Right renal cortex interstitium (tissue), 3 donors: ENCODE data around the gene PKP1. TPM values are rescaled to one million over a fixed set of nuclear protein-coding genes. Genes with fewer than 3 reads are reported as not detected.

ENCODE experiments used
- DNase-seq, 3 donors: peaks; one replicate each; pipeline ENCODE4 v3.0.0-alpha.2; 2013; ENCODE audit warnings: low read depth in 3 of 3, low spot score in 2 of 3
- polyA plus RNA-seq, 3 donors: library from polyadenylated mRNA; unstranded; fragments of 120-200 nt; gene quantifications; one replicate each; pipeline ENCODE4 v1.2.1, GENCODE V29; 2013; ENCODE audit not compliant: insufficient read length in 3 of 3

Gene PKP1
- polyA plus RNA-seq, 3 donors, result 0.10 to 0.12 (median 0.11) TPM

GRCh38 chr1:201304126-201304525 lies 20.8 kb downstream of the PKP1 start:
- DNase-seq, result no peak

DNA sequence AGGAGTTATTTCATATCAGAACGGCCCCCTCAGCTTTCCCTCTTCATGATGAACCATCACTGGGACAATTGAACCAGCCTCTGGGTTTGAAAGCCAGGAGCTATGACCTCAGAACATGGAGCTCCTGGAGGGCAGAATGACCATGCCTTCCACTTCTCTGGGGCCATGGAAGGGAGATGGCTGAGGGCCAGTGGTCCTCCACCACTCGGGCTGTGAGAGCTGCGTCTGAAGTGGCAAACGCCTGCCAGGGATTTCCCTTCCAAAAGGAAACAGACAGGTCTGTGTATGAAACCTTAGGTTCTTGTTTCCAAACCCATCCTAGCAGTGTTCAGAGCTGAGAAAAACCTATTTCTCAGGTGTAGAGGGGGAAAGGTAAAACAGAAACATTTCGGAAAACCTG lies 22.5 kb downstream of the PKP1 start:
- DNase-seq, result no peak

- no peak for DNase-seq
These were observed 23.9 kb downstream of the PKP1 start for GRCh38 chr1:201307231-201307630.

DNA sequence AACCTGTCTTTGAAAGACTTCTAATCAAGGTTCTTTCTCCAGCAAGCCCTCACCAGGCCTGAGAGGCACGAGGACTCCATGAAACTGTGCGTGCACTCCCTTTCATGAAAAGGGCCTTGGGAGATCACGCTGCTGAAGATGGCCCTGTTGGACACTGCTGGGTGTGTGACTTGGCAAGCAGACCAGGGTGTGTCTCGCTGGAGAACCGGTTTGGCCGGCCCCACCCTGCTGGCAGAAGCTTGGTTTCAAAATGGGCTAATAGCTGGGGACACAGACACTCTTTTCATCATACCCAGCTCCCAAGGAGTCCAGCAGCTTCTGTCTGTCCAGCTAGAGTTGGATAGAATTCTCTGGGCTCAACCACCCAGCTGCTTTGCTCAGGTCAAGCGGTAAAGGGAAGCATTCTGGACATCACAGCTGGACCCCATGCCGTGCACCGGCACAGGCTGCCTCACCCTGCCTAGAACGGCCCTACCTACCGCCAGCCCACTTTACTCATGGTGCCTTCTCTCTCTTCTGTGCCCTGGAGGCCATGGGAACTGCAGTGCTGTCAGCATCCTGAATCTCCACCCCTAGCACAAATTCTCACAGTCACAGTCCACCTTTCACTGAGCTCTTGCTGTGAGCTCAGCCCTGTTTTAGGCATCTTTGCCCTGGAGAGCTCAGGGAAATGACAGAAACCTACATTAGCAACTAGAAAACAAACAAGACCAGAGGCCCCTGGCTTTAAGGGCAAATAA lies 24.6 kb downstream of the PKP1 start:
- DNase-seq, result no peak

GRCh38 chr1:201309416-201309815 lies 26.1 kb downstream of the PKP1 start:
- peak in 2 of 3 donors; percentile 42 to 53 for DNase-seq

DNA sequence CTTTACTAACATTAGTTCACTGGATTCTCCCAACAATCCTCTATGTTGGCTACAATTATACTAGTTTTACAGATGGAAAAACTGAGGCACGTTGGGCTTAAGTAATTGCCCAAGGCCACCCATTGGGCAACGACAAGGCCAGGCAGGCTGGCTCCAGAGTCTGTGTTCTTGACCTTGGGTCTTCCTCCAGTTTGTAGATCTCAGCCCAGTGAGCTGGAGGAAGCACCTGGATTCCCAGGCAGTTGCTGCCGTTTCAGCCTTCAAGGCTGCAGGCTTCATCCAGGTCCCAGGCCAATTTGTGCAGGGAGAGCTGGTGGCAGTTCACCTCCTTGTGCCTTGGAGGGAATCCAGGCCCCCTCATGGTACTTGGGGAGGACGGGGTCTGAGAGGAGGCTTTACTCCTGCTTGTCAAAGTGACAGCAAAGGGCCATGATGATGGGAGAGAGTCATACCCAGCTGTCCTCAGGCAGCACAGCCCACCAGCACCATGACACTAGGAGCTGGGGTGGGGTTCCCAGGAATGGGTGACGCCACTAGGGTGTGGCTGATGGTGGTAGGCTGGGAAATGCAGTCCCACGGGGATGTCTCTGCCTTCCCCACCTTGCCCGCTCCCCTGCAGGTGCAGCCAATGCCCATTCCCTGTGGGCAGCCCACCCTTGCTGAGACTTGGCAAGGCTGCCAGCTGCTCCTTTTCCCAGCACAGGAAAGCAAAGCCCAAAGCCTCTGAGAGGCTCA lies 27.1 kb downstream of the PKP1 start:
- DNase-seq, result no peak

DNA sequence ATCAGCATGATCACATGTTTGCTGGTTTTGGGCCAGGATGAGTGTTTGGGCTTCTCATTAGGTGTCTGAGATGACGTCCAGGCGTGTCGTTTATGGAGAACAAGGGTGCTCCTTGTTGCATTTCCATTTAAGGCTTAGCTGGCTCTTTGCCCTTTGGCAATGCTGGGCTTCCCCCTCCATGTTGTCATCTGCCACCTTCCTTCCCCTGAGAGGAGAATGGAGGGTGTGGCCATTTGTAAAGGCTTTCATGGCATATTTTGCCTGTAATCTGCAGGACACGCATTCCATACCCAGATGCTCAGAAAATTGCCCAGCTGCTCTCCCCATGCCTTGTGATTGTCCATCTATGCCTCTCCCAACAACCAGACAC lies 27.7 kb downstream of the PKP1 start:
- DNase-seq, result no peak

DNA sequence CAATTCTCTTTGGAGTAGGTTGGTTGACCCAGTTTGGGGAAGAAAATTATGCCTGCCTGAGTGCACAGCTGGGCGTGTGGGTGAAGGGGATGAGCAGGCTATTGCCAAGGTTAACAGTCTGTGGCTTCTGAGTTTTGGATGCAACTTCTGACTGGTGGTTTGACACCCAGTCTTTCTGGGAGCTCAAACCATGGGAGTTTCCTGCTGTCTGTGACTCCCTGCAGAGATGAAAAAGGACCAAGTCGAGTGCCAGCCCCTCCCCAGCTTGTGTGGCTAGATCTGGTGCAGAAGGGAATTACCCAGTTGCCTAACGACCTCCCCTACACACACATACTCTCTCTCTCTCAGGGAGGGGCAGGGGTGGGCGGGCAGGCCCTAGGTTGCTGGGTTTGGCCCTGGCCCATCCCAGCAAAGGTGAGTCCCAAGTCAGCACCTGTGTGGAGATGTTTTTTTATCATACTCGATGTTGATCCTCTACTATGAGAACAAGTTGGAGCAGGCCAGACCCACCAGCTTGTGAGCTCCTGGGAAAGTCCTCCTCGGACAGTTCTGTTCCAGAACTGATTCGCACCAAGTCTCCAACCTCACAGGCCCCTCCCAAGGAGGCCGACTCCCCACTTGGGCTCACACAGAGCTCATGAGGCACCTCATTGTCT lies 28.2 kb downstream of the PKP1 start:
- DNase-seq, result no peak

- no peak for DNase-seq
These were observed 29.0 kb downstream of the PKP1 start for GRCh38 chr1:201312298-201312697.

DNA sequence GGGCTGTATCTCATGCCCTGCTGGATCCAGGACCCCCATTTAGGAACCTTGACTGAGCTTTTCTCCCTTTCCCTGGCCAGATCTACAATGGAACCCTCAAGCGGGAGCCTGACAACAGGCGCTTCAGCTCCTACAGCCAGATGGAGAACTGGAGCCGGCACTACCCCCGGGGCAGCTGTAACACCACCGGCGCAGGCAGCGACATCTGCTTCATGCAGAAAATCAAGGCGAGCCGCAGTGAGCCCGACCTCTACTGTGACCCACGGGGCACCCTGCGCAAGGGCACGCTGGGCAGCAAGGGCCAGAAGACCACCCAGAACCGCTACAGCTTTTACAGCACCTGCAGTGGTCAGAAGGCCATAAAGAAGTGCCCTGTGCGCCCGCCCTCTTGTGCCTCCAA lies 29.8 kb downstream of the PKP1 start:
- DNase-seq, result no peak

DNA sequence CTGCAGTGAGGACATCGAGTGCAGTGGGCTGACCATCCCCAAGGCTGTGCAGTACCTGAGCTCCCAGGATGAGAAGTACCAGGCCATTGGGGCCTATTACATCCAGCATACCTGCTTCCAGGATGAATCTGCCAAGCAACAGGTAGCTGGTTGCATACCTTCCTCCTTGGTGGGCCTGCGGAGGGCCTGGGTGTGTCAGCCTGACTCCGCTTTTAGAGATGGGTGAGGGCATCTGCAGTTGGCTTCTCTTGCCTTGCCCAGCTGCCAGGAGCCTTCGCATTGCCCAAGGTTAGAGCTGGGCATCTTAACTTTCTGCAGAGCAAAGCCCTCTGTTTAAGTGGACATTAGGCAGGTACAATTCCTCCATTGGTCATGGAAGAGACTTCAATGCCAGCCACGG lies 33.2 kb downstream of the PKP1 start:
- no peak for DNase-seq

DNA sequence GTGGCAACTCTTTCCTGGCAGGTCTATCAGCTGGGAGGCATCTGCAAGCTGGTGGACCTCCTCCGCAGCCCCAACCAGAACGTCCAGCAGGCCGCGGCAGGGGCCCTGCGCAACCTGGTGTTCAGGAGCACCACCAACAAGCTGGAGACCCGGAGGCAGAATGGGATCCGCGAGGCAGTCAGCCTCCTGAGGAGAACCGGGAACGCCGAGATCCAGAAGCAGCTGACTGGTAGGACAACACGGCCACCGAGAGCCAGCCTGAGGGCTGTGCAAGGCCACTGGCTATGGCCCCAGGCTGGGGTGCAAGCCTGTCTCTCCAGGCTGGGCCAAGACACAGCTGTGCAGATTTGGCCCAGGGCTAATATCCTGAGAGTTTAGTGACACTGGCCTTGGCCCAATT lies 34.2 kb downstream of the PKP1 start:
- DNase-seq, result no peak

DNA sequence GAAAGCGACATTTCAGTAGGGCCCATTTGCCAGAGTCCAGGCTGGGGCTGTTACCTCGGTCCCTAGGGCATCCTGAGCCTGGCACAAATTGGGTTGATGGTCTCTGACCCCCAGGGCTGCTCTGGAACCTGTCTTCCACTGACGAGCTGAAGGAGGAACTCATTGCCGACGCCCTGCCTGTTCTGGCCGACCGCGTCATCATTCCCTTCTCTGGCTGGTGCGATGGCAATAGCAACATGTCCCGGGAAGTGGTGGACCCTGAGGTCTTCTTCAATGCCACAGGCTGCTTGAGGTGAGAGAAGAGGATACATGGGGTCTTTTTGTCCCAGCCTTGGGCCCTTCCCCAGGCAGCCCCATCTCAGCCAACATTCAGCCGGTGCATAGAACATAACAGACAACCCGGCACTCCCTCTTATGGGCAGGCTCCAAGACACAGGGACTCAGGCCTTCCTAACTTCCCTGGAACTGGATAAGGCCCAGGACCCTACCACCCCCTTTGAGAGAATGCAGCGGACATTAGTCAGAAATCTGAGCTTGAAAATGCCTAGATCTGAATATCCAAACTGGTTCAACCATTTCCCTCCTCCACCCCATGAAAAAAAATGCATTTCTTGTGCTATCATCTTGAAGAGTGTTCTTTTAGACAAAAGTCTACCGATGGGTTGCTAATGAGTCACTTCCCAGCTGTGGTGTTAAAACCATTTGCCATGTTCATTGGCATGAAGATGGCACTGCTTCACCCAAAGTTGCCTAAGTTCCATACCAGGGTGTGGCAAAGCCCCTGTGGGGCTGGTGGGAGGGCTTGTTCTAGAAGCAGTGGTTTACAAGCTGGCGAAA lies 35.4 kb downstream of the PKP1 start:
- no peak for DNase-seq

DNA sequence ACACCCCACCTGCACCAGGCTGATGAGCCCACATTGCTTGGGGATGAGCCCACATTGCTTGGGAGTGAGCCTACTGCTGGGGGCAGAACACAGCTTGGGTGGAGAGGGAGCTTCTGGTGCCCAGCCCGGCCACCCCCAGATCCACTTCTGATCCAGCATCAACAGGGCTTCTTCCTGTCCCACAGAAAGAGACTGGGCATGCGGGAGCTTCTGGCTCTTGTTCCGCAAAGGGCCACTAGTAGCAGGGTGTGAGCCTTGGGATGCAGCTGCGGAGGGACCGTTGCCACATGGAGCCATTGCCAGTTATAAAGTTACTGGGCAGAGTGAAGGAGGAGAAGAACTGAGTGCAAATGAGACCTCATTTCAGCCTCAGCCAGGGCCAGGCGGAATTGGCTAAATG lies 36.3 kb downstream of the PKP1 start:
- DNase-seq, result no peak

GRCh38 chr1:201320168-201320788 lies 37.0 kb downstream of the PKP1 start:
- DNase-seq, result no peak

GRCh38 chr1:201321826-201322390 lies 38.6 kb downstream of the PKP1 start:
- DNase-seq, result no peak

DNA sequence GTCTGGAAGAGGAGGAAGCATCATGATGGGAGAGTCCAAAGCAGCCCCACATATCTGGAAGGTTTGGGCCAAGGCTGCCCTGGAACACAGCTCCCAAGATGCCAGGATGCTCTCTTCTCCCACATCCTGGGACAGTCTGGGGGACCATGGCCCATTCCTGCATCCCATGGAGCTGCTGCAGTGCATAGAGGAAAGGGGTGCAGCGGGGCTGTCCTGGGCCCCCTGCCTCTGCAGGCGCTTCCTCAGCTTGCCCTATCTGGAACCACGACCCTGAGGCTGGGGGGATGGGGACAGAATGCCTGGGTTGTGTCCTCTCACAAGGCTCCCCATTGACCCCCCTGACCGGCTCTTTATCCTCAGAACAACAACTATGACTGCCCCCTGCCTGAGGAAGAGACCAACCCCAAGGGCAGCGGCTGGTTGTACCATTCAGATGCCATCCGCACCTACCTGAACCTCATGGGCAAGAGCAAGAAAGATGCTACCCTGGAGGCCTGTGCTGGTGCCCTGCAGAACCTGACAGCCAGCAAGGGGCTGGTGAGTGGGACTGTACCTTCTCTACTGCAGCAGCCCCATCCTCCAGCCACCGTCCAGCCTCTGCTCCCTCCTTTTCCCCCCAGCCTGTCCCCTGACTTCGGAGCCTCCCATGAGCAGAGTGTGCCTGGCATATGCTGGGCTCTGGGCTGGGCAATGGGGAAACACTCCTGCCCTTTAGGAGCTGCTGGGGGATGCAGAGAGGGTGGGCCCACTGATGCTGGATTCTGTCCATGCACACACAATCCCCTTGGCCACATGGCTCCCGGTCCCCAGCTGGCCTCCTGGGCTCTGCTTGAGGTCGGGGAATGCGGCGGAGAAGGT lies 39.6 kb downstream of the PKP1 start:
- DNase-seq, result no peak

DNA sequence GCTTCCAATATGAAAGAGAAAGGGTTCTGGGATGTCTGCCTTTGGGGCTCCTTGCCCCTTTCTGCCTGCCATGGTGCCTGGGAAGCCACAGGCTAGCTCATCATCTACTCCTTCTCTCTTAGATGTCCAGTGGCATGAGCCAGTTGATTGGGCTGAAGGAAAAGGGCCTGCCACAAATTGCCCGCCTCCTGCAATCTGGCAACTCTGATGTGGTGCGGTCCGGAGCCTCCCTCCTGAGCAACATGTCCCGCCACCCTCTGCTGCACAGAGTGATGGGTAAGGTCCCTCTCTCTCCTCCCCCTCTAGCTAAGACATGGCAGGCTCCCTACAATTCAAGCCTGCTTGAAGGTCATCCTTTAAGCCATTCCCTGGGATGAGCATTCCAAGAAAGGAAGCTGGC lies 41.0 kb downstream of the PKP1 start:
- no peak for DNase-seq
